ENCODE data around the gene DDX39B. TPM values are rescaled to one million over a fixed set of nuclear protein-coding genes. Genes with fewer than 3 reads are reported as not detected.

The DDX39B gene
- total and polyA plus RNA-seq, 9 of the 15 experiments (the other 6 are each of a cell fraction or from before 2014, with no cell fraction given): 479 to 869 (median 592) TPM

GRCh38 chr6:31529329-31530150, 12.3 kb downstream of the DDX39B start (continued):
- no peak for TF ChIP-seq ZC3H4 (CRISPR knock-in tag; IDR thresholded peaks at IDR 0.05; ENCODE audit: borderline replicate concordance)
- TF ChIP-seq ZNF717 (CRISPR knock-in tag; IDR thresholded peaks at IDR 0.05): peak; percentile 56; the same call in 1 of the 2 replicates
- no peak for TF ChIP-seq MCM3 (IDR thresholded peaks at IDR 0.05)
- no peak for TF ChIP-seq ELF4 (CRISPR knock-in tag; IDR thresholded peaks at IDR 0.05)
- no peak for TF ChIP-seq CREB3 (tag; conservative IDR thresholded peaks at IDR 0.05; ENCODE audit: low read depth)
- no peak for TF ChIP-seq SMAD4 (CRISPR knock-in tag; conservative IDR thresholded peaks at IDR 0.05)
- peak; percentile 41; the same call in 1 of the 2 replicates for TF ChIP-seq KLF10 (CRISPR knock-in tag; IDR thresholded peaks at IDR 0.05)
- TF ChIP-seq FOXP4 (CRISPR knock-in tag; IDR thresholded peaks at IDR 0.05; ENCODE audit: borderline replicate concordance): no peak
- TF ChIP-seq THRB (CRISPR knock-in tag; conservative IDR thresholded peaks at IDR 0.05): peak; percentile 29; the same call in 1 of the 2 replicates
- no peak for TF ChIP-seq AFF1 (IDR thresholded peaks at IDR 0.05; ENCODE audit: low read depth in 1 of 2, partially characterized antibody in 2 of 2)
- TF ChIP-seq ZKSCAN1 (IDR thresholded peaks at IDR 0.05; ENCODE audit: low read depth, low read length): no peak
- no peak for TF ChIP-seq ZNF668 (CRISPR knock-in tag; IDR thresholded peaks at IDR 0.05)
- TF ChIP-seq POLR2B (IDR thresholded peaks at IDR 0.05; ENCODE audit: low read depth, partially characterized antibody): peak; percentile 83
- TF ChIP-seq LCOR (CRISPR knock-in tag; IDR thresholded peaks at IDR 0.05): 0 out of 2 replicates have a peak, but pooled peaks have one; percentile 20
- TF ChIP-seq ESRRB (CRISPR knock-in tag; IDR thresholded peaks at IDR 0.05; ENCODE audit: borderline replicate concordance): no peak
- TF ChIP-seq POLR2AphosphoS2 (IDR thresholded peaks at IDR 0.05; ENCODE audit: low read length): peak; percentile 90
- peak; percentile 43; the same call in 1 of the 2 replicates for TF ChIP-seq TFAP4 (CRISPR knock-in tag; IDR thresholded peaks at IDR 0.05; ENCODE audit: borderline replicate concordance)
- TF ChIP-seq NFXL1 (CRISPR knock-in tag; IDR thresholded peaks at IDR 0.05): no peak
- TF ChIP-seq NCOA6 (IDR thresholded peaks at IDR 0.05): no peak
